ENCODE data around the gene RABL6.

- TF ChIP-seq POLR2A (IDR thresholded peaks at IDR 0.05) (no peak), CTCF (IDR thresholded peaks at IDR 0.05) (no peak)
Observed at GRCh38 chr9:136838314-136839228, 30.8 kb downstream of the RABL6 start.

Data from body of pancreas (tissue), 4 donors.